GM06990 (cell line): Measurements from ENCODE around the gene CDKN2A.

Source experiments
- DNase-seq: peaks from one replicate; pipeline ENCODE4 v3.0.0-alpha.2; 2011; ENCODE audit not compliant: insufficient read length; ENCODE audit errors: extremely low read depth
- H3K27me3 ChIP-seq: replicated peaks from 2 replicates; pipeline ENCODE4 v1.6.0; 2011; ENCODE audit warnings: low read length; ENCODE audit not compliant: control insufficient read depth, insufficient read depth
- H3K36me3 ChIP-seq: 2 replicates; pipeline ENCODE4 v1.5.1; 2011; ENCODE audit warnings: low read length; ENCODE audit not compliant: control insufficient read depth, insufficient read depth
- H3K4me3 ChIP-seq: replicated peaks from 2 replicates; pipeline ENCODE4 v1.5.1; 2011; ENCODE audit warnings: low read depth, mild to moderate bottlenecking, control low read depth, low read length
- CTCF ChIP-seq: IDR thresholded peaks from 2 replicates; pipeline ENCODE4 v1.5.1; 2011; ENCODE audit warnings: low read length, control low read depth, mild to moderate bottlenecking, inconsistent platforms; ENCODE audit not compliant: insufficient read depth, poor library complexity, severe bottlenecking

CDKN2A gene

GRCh38 chr9:22005021-22005701, 11.0 kb upstream of the CDKN2A start:
- no peak for TF ChIP-seq CTCF
- no peak for DNase-seq
- H3K4me3 ChIP-seq = no peak overlapping the region
- no peaks in the 10 kb centered on the region for H3K36me3 ChIP-seq
- no peaks in the 10 kb centered on the region; the same call in 1 of the 2 replicates for H3K27me3 ChIP-seq

GRCh38 chr9:22002038-22002437, 7.8 kb upstream of the CDKN2A start:
- DNase-seq = no peak
- no peaks in the 10 kb centered on the region; the same call in 1 of the 2 replicates for H3K27me3 ChIP-seq
- H3K36me3 ChIP-seq = no peaks in the 10 kb centered on the region
- H3K4me3 ChIP-seq = no peak overlapping the region
- no peak for TF ChIP-seq CTCF

- Histone ChIP-seq H3K27me3 (no peaks in the 10 kb centered on the region), H3K4me3 (no peak overlapping the region), H3K36me3 (no peaks in the 10 kb centered on the region)
- no peak for DNase-seq
- no peak for TF ChIP-seq CTCF
These were observed 3.8 kb upstream of the CDKN2A start for GRCh38 chr9:21998026-21998425.

- DNase-seq = no peak
- no peaks in the 10 kb centered on the region for H3K27me3 ChIP-seq
These were observed 3.3 kb upstream of the CDKN2A start for GRCh38 chr9:21997480-21997879.

GRCh38 chr9:21996858-21997257, 2.7 kb upstream of the CDKN2A start:
- Histone ChIP-seq H3K27me3 (no peaks in the 10 kb centered on the region), H3K4me3 (no peak overlapping the region), H3K36me3 (no peaks in the 10 kb centered on the region)
- TF ChIP-seq CTCF = no peak
- DNase-seq = no peak

More at GRCh38 chr9:21997480-21997879, 3.3 kb upstream of the CDKN2A start:
- Histone ChIP-seq H3K36me3 (no peaks in the 10 kb centered on the region), H3K4me3 (no peak overlapping the region)
- TF ChIP-seq CTCF = no peak

GRCh38 chr9:21996438-21996837, 2.2 kb upstream of the CDKN2A start:
- H3K4me3 ChIP-seq = no peak overlapping the region
- H3K27me3 ChIP-seq = no peaks in the 10 kb centered on the region
- no peak for TF ChIP-seq CTCF
- no peak for DNase-seq
- H3K36me3 ChIP-seq = no peaks in the 10 kb centered on the region
